Measurements from ENCODE around the gene FUT7. TPM values are rescaled to one million over a fixed set of nuclear protein-coding genes. Genes with fewer than 3 reads are reported as not detected.

FUT7 gene
- total RNA-seq, 5 donors from 2014 or later (not counting 1 experiment from before 2014, with no cell fraction given), result 1.1 to 7.7 (median 5.1) TPM

DNA sequence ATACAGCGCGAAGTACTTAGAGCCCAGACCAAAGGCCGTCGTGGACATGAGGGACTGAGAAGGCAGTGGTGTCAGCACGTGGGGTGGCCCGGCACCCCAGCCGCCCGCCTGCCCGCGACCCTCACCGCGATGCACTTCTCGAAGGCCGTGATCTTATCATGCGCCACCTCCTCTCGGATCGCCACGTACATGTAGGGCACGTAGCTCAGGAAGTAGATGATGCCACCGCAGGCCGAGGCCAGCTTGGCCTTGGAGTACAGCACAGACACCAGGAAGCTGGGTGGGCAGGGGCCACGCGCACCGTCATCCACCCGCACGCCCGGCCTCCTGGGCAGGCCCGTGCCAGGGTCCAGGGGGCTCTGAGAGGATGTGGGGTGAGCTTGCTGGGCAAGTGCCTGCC is 14.8 kb downstream of the FUT7 start:
- H3K27me3 ChIP-seq (replicated peaks in 1 of 2; ENCODE audit: control insufficient read depth in 2 of 2, extremely low read depth in 1 of 2, insufficient read depth in 2 of 2, low read length in 1 of 2), result no peaks in the 10 kb centered on the region
- ATAC-seq (replicated peaks in 1 of 4) (no peak), DNase-seq (no peak)
- no peak overlapping the region for H3K27ac Mint-ChIP-seq
- ChIA-PET POLR2A (no interaction called here), CTCF (no interaction called here)
- no peaks in the 10 kb centered on the region for H3K9me3 ChIP-seq
- no peak overlapping the region for H3K27ac ChIP-seq (ENCODE audit: low read length)
- H3K36me3 ChIP-seq (ENCODE audit: control insufficient read depth in 2 of 2, extremely low read depth in 1 of 2, insufficient read depth in 1 of 2, low read length in 1 of 2), result peaks cover 6 to 52% of the 10 kb centered on the region in 2 donors
- peaks cover 0 to under 1% (median 0%) of the 10 kb centered on the region in 3 donors for H3K4me1 Mint-ChIP-seq
- H3K4me3 Mint-ChIP-seq, result no peak overlapping the region
- H3K4me1 ChIP-seq (ENCODE audit: control insufficient read depth in 1 of 2, extremely low read depth in 1 of 2, insufficient read depth in 2 of 2, low read length in 2 of 2), result peaks cover 0 to 9% of the 10 kb centered on the region in 2 experiments
- no peak overlapping the region for H3K4me3 ChIP-seq (ENCODE audit: control insufficient read depth in 1 of 2, extremely low read depth in 1 of 2, low read length in 1 of 2)
- WGBS (ENCODE audit: insufficient coverage), result 97% methylated on average over 28 of the region's 28 CpGs
- H3K9me3 Mint-ChIP-seq, result no peaks in the 10 kb centered on the region
- no peaks in the 10 kb centered on the region for H3K27me3 Mint-ChIP-seq
- H3K36me3 Mint-ChIP-seq, result peaks cover 11% of the 10 kb centered on the region

DNA sequence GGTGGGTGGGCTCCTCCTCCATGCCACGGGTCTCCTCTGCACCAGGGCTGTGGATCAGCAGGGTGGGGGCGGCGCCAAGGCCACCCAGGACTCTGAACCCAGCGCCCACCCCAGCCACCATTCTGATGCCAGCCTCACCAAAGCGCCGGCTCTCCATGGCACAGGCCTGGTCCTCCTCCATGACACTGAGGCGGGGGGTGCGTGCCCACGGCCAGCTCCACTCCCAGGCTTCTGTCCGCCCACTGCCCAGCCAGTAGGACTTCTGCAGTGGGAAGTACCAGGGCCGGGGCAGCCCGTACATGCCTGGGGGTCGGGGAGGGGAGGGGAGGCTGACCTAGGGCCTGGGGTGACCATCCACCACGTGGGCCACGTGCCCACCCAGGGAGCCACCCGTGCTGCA is 15.5 kb downstream of the FUT7 start:
- Histone ChIP-seq H3K4me3 (ENCODE audit: control insufficient read depth in 1 of 2, extremely low read depth in 1 of 2, low read length in 1 of 2) (no peak overlapping the region), H3K27me3 (replicated peaks in 1 of 2; ENCODE audit: control insufficient read depth in 2 of 2, extremely low read depth in 1 of 2, insufficient read depth in 2 of 2, low read length in 1 of 2) (no peaks in the 10 kb centered on the region), H3K27ac (ENCODE audit: low read length) (no peak overlapping the region), H3K4me1 (ENCODE audit: control insufficient read depth in 1 of 2, extremely low read depth in 1 of 2, insufficient read depth in 2 of 2, low read length in 2 of 2) (peaks cover 0 to 5% of the 10 kb centered on the region in 2 experiments), H3K9me3 (no peaks in the 10 kb centered on the region), H3K36me3 (ENCODE audit: control insufficient read depth in 2 of 2, extremely low read depth in 1 of 2, insufficient read depth in 1 of 2, low read length in 1 of 2) (peaks cover 6 to 55% of the 10 kb centered on the region in 2 donors)
- no peak for ATAC-seq (replicated peaks in 1 of 4)
- Mint-ChIP-seq H3K9me3 (no peaks in the 10 kb centered on the region), H3K4me3 (no peak overlapping the region), H3K27me3 (no peaks in the 10 kb centered on the region), H3K4me1 (no peaks in the 10 kb centered on the region), H3K27ac (no peak overlapping the region), H3K36me3 (peaks cover 14% of the 10 kb centered on the region)
- DNase-seq, result no peak
- POLR2A ChIA-PET, result no interaction called here
- 98% methylated on average over 9 of the region's 16 CpGs for WGBS (ENCODE audit: insufficient coverage)
- CTCF ChIA-PET, result no interaction called here

DNA sequence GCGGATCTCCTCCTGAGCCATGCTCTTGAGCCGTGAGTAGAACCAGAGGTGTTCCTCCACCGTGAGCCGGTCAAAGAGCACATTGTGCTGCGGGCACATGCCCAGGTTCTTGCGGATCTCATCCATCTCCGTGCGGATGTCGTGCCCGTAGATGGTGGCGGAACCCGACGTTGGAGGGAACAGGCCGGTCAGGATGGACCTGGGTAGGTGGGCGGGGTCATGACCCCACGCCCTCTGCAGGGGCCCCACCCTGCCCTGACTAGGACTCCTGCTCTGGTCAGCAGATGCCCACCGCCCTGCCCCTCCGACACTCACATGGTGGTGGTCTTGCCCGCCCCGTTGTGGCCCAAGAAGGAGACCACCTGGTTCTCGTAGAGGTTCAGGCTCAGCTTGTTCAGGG is 15.9 kb downstream of the FUT7 start:
- Histone ChIP-seq H3K9me3 (no peaks in the 10 kb centered on the region), H3K27ac (ENCODE audit: low read length) (no peak overlapping the region), H3K4me1 (ENCODE audit: control insufficient read depth in 1 of 2, extremely low read depth in 1 of 2, insufficient read depth in 2 of 2, low read length in 2 of 2) (peaks cover 0 to under 1% of the 10 kb centered on the region in 2 experiments), H3K27me3 (replicated peaks in 1 of 2; ENCODE audit: control insufficient read depth in 2 of 2, extremely low read depth in 1 of 2, insufficient read depth in 2 of 2, low read length in 1 of 2) (no peaks in the 10 kb centered on the region), H3K36me3 (ENCODE audit: control insufficient read depth in 2 of 2, extremely low read depth in 1 of 2, insufficient read depth in 1 of 2, low read length in 1 of 2) (peaks cover 6 to 57% of the 10 kb centered on the region in 2 donors), H3K4me3 (ENCODE audit: control insufficient read depth in 1 of 2, extremely low read depth in 1 of 2, low read length in 1 of 2) (no peak overlapping the region)
- no peak for ATAC-seq (replicated peaks in 1 of 4)
- H3K9me3 Mint-ChIP-seq, result no peaks in the 10 kb centered on the region
- POLR2A ChIA-PET, result no interaction called here
- H3K36me3 Mint-ChIP-seq, result peaks cover 14% of the 10 kb centered on the region
- no peak overlapping the region for H3K27ac Mint-ChIP-seq
- CTCF ChIA-PET, result no interaction called here
- no peaks in the 10 kb centered on the region for H3K27me3 Mint-ChIP-seq
- no peak for DNase-seq
- no peak overlapping the region for H3K4me3 Mint-ChIP-seq
- H3K4me1 Mint-ChIP-seq, result no peaks in the 10 kb centered on the region
- 92% methylated on average over 19 of the region's 21 CpGs for WGBS (ENCODE audit: insufficient coverage)

DNA sequence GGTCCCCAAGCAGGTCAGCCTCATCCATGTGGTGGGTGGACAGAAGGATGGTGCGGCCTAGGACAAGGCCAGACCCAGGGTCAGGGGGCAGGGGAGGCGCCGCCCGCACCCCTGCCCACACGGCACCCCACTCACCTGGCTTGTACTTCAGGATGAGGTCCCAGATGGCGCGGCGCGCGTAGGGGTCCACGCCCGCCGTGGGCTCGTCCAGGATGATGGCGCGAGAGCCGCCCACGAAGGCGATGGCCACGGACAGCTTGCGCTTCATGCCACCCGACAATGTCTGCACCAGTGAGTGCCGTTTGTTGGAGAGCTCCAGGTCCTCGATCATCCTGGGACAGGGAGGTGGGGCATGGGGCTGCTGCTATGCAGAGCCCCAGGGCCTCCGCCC is 16.4 kb downstream of the FUT7 start:
- Mint-ChIP-seq H3K27me3 (no peaks in the 10 kb centered on the region), H3K4me3 (no peak overlapping the region), H3K36me3 (peaks cover 14% of the 10 kb centered on the region), H3K9me3 (no peaks in the 10 kb centered on the region), H3K4me1 (no peaks in the 10 kb centered on the region), H3K27ac (no peak overlapping the region)
- whole genome bisulfite sequencing (ENCODE audit: insufficient coverage), result 97% methylated on average over 22 of the region's 25 CpGs
- Histone ChIP-seq H3K4me1 (ENCODE audit: control insufficient read depth in 1 of 2, extremely low read depth in 1 of 2, insufficient read depth in 2 of 2, low read length in 2 of 2) (no peaks in the 10 kb centered on the region), H3K9me3 (no peaks in the 10 kb centered on the region), H3K27me3 (replicated peaks in 1 of 2; ENCODE audit: control insufficient read depth in 2 of 2, extremely low read depth in 1 of 2, insufficient read depth in 2 of 2, low read length in 1 of 2) (no peaks in the 10 kb centered on the region), H3K4me3 (ENCODE audit: control insufficient read depth in 1 of 2, extremely low read depth in 1 of 2, low read length in 1 of 2) (no peak overlapping the region), H3K36me3 (ENCODE audit: control insufficient read depth in 2 of 2, extremely low read depth in 1 of 2, insufficient read depth in 1 of 2, low read length in 1 of 2) (peaks cover 6 to 54% of the 10 kb centered on the region in 2 donors), H3K27ac (ENCODE audit: low read length) (no peak overlapping the region)
- ATAC-seq (replicated peaks in 1 of 4) (no peak), DNase-seq (no peak)
- ChIA-PET CTCF (no interaction called here), POLR2A (no interaction called here)

DNA sequence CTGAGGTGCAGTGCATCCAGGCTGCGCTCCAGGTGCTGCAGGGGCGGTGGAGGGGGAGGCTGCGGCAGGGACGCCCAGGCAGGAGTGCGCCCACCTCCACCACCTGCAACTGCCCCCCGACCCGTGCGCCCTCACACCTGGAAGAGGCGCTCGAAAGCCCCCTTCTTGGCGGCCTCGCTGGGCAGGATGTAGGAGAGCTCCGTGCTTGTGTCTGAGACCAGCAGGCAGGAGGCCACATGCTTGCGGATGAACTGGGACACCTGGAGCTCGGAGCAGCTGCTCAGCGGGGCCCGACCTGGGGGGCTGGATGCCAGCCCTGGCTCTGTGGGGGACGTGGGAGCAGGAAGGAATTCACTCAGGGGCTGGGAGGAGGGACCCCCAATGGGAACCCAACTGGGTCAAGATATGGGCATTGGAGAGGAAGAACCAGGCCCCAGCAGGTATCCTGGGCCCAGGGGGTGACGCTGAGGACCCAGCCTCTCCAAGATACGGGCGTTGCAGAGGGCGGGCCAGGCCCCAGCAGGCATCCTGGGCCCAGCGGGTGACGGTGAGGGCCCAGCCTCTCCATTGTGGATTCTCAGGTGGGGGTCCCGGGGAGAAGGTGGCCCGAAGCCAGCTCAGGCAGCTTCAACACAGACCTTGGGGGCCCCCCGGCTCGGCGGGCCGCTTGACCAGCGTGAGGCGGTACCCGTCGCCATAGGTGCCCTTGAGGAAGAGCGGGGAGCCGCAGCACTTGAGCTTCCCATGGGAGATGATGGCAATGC is 16.9 kb downstream of the FUT7 start:
- DNase-seq (no peak), ATAC-seq (replicated peaks in 1 of 4) (no peak)
- H3K9me3 Mint-ChIP-seq, result no peaks in the 10 kb centered on the region
- ChIA-PET POLR2A (no interaction called here), CTCF (no interaction called here)
- no peak overlapping the region for H3K4me3 Mint-ChIP-seq
- no peaks in the 10 kb centered on the region for H3K27me3 Mint-ChIP-seq
- Histone ChIP-seq H3K4me3 (ENCODE audit: control insufficient read depth in 1 of 2, extremely low read depth in 1 of 2, low read length in 1 of 2) (no peak overlapping the region), H3K27me3 (replicated peaks in 1 of 2; ENCODE audit: control insufficient read depth in 2 of 2, extremely low read depth in 1 of 2, insufficient read depth in 2 of 2, low read length in 1 of 2) (no peaks in the 10 kb centered on the region), H3K4me1 (ENCODE audit: control insufficient read depth in 1 of 2, extremely low read depth in 1 of 2, insufficient read depth in 2 of 2, low read length in 2 of 2) (no peaks in the 10 kb centered on the region), H3K36me3 (ENCODE audit: control insufficient read depth in 2 of 2, extremely low read depth in 1 of 2, insufficient read depth in 1 of 2, low read length in 1 of 2) (peaks cover 6 to 49% of the 10 kb centered on the region in 2 donors), H3K27ac (ENCODE audit: low read length) (no peak overlapping the region), H3K9me3 (no peaks in the 10 kb centered on the region)
- peaks cover 14% of the 10 kb centered on the region for H3K36me3 Mint-ChIP-seq
- H3K27ac Mint-ChIP-seq, result no peak overlapping the region
- no peaks in the 10 kb centered on the region for H3K4me1 Mint-ChIP-seq
- 96% methylated on average over 21 of the region's 36 CpGs for WGBS (ENCODE audit: insufficient coverage)

DNA sequence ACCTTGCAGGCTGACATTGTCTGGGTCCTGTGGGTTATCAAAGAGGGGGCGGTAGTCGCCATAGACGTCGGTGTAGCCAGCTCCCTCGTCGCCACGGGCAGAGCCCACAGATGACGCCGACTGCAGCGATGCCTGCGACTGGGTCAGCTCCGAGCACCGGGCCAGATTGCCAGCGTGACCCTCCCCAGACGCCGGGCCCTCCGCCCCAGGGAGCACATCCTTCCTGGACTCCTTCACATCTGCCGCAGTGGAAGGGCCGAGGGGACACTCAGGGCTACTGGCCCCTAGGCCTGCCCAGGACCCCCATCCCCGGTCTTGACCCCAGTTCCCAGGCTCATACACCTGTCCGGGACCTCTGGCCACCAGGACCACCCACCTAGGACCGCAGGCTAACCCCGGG is 17.7 kb downstream of the FUT7 start:
- Histone ChIP-seq H3K9me3 (no peaks in the 10 kb centered on the region), H3K27ac (ENCODE audit: low read length) (no peak overlapping the region), H3K36me3 (ENCODE audit: control insufficient read depth in 2 of 2, extremely low read depth in 1 of 2, insufficient read depth in 1 of 2, low read length in 1 of 2) (peaks cover 6 to 50% of the 10 kb centered on the region in 2 donors), H3K27me3 (replicated peaks in 1 of 2; ENCODE audit: control insufficient read depth in 2 of 2, extremely low read depth in 1 of 2, insufficient read depth in 2 of 2, low read length in 1 of 2) (no peaks in the 10 kb centered on the region), H3K4me1 (ENCODE audit: control insufficient read depth in 1 of 2, extremely low read depth in 1 of 2, insufficient read depth in 2 of 2, low read length in 2 of 2) (peaks cover 0 to 4% of the 10 kb centered on the region in 2 experiments), H3K4me3 (ENCODE audit: control insufficient read depth in 1 of 2, extremely low read depth in 1 of 2, low read length in 1 of 2) (no peak overlapping the region)
- H3K9me3 Mint-ChIP-seq, result no peaks in the 10 kb centered on the region
- peaks cover 14% of the 10 kb centered on the region for H3K36me3 Mint-ChIP-seq
- H3K27ac Mint-ChIP-seq, result no peak overlapping the region
- ChIA-PET POLR2A (no interaction called here), CTCF (no interaction called here)
- H3K4me1 Mint-ChIP-seq, result no peaks in the 10 kb centered on the region
- DNase-seq (no peak), ATAC-seq (replicated peaks in 1 of 4) (no peak)
- WGBS (ENCODE audit: insufficient coverage), result 89% methylated on average over 22 of the region's 23 CpGs
- no peak overlapping the region for H3K4me3 Mint-ChIP-seq
- no peaks in the 10 kb centered on the region for H3K27me3 Mint-ChIP-seq

DNA sequence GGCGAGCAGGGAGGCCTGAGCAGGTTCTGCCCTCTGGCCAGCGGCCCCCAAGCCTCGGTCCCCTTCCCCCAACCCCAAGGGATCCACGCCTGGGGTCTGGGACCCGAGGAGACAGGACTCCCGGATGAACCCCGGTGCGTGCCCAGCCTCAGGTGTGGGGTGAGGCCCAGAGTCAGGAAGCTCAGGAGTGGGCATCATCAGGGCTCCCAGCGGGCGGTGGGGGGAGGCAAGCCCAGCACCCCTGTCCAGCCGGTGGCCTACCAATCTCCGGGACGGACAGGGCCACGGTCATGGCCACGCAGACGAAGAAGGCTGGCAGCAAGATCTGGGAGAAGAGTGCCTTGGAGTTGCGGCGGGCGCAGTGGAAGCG is 18.3 kb downstream of the FUT7 start:
- Histone ChIP-seq H3K4me3 (ENCODE audit: control insufficient read depth in 1 of 2, extremely low read depth in 1 of 2, low read length in 1 of 2) (no peak overlapping the region), H3K27me3 (replicated peaks in 1 of 2; ENCODE audit: control insufficient read depth in 2 of 2, extremely low read depth in 1 of 2, insufficient read depth in 2 of 2, low read length in 1 of 2) (no peaks in the 10 kb centered on the region), H3K9me3 (no peaks in the 10 kb centered on the region), H3K27ac (ENCODE audit: low read length) (no peak overlapping the region), H3K36me3 (ENCODE audit: control insufficient read depth in 2 of 2, extremely low read depth in 1 of 2, insufficient read depth in 1 of 2, low read length in 1 of 2) (peaks cover 6 to 51% of the 10 kb centered on the region in 2 donors), H3K4me1 (ENCODE audit: control insufficient read depth in 1 of 2, extremely low read depth in 1 of 2, insufficient read depth in 2 of 2, low read length in 2 of 2) (peaks cover 0 to 4% of the 10 kb centered on the region in 2 experiments)
- ATAC-seq (replicated peaks in 1 of 4) (no peak), DNase-seq (no peak)
- Mint-ChIP-seq H3K9me3 (no peaks in the 10 kb centered on the region), H3K27ac (no peak overlapping the region), H3K36me3 (peaks cover 14% of the 10 kb centered on the region), H3K4me3 (no peak overlapping the region), H3K4me1 (no peaks in the 10 kb centered on the region), H3K27me3 (no peaks in the 10 kb centered on the region)
- 94% methylated on average over 14 of the region's 20 CpGs for WGBS (ENCODE audit: insufficient coverage)
- POLR2A ChIA-PET, result no interaction called here
- CTCF ChIA-PET, result no interaction called here

All from T-cell (primary cell).